B cell (primary cell): ENCODE measurements around the gene CTNNA3. TPM values are rescaled to one million over a fixed set of nuclear protein-coding genes. Genes with fewer than 3 reads are reported as not detected.

Source experiments
- ATAC-seq: fragments of 200-7000 bp; cut with Tn5 transposase; one replicate; pipeline ENCODE4 v1.10.0; 2021; ENCODE audit warnings: low read depth, mild to moderate bottlenecking, moderate number of reproducible peaks, moderate library complexity
- CTCF ChIA-PET: fragments of 350-600 bp; sonication (Branson Sonifier 250); formaldehyde crosslinking; loops from one replicate; lab custom pipeline; 2021; ENCODE audit warnings: antibody characterized with exemption, inconsistent platforms; lab: Charles Lee
- POLR2A ChIA-PET: fragments of 350-600 bp; sonication (Branson Sonifier 250); formaldehyde crosslinking; loops from one replicate; lab custom pipeline; 2021; ENCODE audit warnings: antibody characterized with exemption; lab: Charles Lee
- DNase-seq: peaks from one replicate; pipeline ENCODE4 v3.0.0; 2013
- H2AFZ ChIP-seq: 2 replicates; pipeline ENCODE4 v1.6.1; 2012; ENCODE audit warnings: mild to moderate bottlenecking, low read depth, low read length; ENCODE audit not compliant: insufficient read depth, poor library complexity, severe bottlenecking
- H3K27ac ChIP-seq, 2 donors: 1 replicate in 1 of 2; 2 replicates in 1 of 2; pipeline ENCODE4 v1.5.1; 2012 to 2013; ENCODE audit warnings: low read length in 2 of 2, mild to moderate bottlenecking in 2 of 2, moderate library complexity in 1 of 2
- H3K27me3 ChIP-seq, 4 experiments: fragments of 200-600 bp in 1 of 4; sonication (generic) in 1 of 4; replicated peaks in 1 of 4; 1 replicate in 2 of 4; 2 replicates in 2 of 4; pipeline versions ENCODE4 v1.6.1 to v1.7.0; 2013 to 2016; ENCODE audit warnings: low read length in 3 of 4, mild to moderate bottlenecking in 2 of 4, mixed read lengths in 1 of 4, moderate library complexity in 1 of 4; ENCODE audit not compliant: insufficient read depth in 4 of 4, control insufficient read depth in 3 of 4; ENCODE audit errors: control extremely low read depth in 1 of 4
- H3K36me3 ChIP-seq, 2 experiments: replicated peaks in 1 of 2; 1 replicate in 1 of 2; 2 replicates in 1 of 2; pipeline versions ENCODE4 v1.6.1 to v1.7.1; 2013; ENCODE audit warnings: low read length in 1 of 2; ENCODE audit not compliant: insufficient read depth in 2 of 2, control insufficient read depth in 1 of 2; ENCODE audit errors: control extremely low read depth in 1 of 2, extremely low read depth in 1 of 2
- H3K4me1 ChIP-seq, 2 donors: fragments of 200-600 bp in 1 of 2; sonication (generic) in 1 of 2; 1 replicate in 1 of 2; 2 replicates in 1 of 2; pipeline versions ENCODE4 v1.5.1 to v1.6.1; 2013 to 2017; ENCODE audit warnings: low read length in 2 of 2; ENCODE audit not compliant: control insufficient read depth in 2 of 2, insufficient read depth in 2 of 2
- H3K4me2 ChIP-seq: replicated peaks from 2 replicates; pipeline ENCODE3; 2012; ENCODE audit warnings: mild to moderate bottlenecking, low read depth, low read length; ENCODE audit not compliant: poor library complexity, severe bottlenecking
- H3K4me3 ChIP-seq, 5 experiments: fragments of 200-600 bp in 1 of 5; sonication (generic) in 1 of 5; 1 replicate in 3 of 5; 2 replicates in 2 of 5; pipeline versions ENCODE4 v1.5.1 to v1.7.0; 2011 to 2016; ENCODE audit warnings: low read length in 4 of 5, mild to moderate bottlenecking in 4 of 5, low read depth in 2 of 5, control low read depth in 1 of 5, moderate library complexity in 1 of 5; ENCODE audit not compliant: insufficient read depth in 1 of 5; ENCODE audit errors: control extremely low read depth in 1 of 5, extremely low read depth in 1 of 5
- H3K79me2 ChIP-seq: fragments of 200-600 bp; sonication (generic); one replicate; pipeline ENCODE4 v1.6.0; 2016; ENCODE audit warnings: low read length; ENCODE audit not compliant: control insufficient read depth, insufficient read depth
- H3K9ac ChIP-seq: fragments of 200-600 bp; sonication (generic); 2 replicates; pipeline ENCODE4 v1.6.1; 2017; ENCODE audit warnings: mild to moderate bottlenecking, low read length, moderate library complexity
- H3K9me3 ChIP-seq, 3 donors: one replicate each; pipeline versions ENCODE4 v1.6.1 to v1.7.1; 2013; ENCODE audit warnings: low read length in 2 of 3; ENCODE audit not compliant: control insufficient read depth in 2 of 3, insufficient read depth in 1 of 3; ENCODE audit errors: control extremely low read depth in 1 of 3
- H4K20me1 ChIP-seq: 2 replicates; pipeline ENCODE4 v1.6.0; 2012; ENCODE audit warnings: mild to moderate bottlenecking, low read length; ENCODE audit not compliant: insufficient read depth, control insufficient read depth, poor library complexity, severe bottlenecking
- H3K27ac Mint-ChIP-seq: one replicate; pipeline ENCODE4 v1.8.0; 2021; ENCODE audit warnings: mixed read lengths
- H3K27me3 Mint-ChIP-seq: one replicate; pipeline ENCODE4 v1.8.0; 2021; ENCODE audit warnings: mixed read lengths
- H3K4me1 Mint-ChIP-seq: one replicate; pipeline ENCODE4 v1.8.0; 2021; ENCODE audit warnings: mixed read lengths
- H3K4me3 Mint-ChIP-seq: one replicate; pipeline ENCODE4 v1.8.0; 2021; ENCODE audit warnings: mixed read lengths
- H3K9me3 Mint-ChIP-seq: one replicate; pipeline ENCODE4 v1.8.0; 2022; ENCODE audit warnings: mixed read lengths; ENCODE audit not compliant: insufficient read depth
- EZH2 ChIP-seq: IDR thresholded peaks from 2 replicates; pipeline ENCODE4 v1.6.1; 2012; ENCODE audit warnings: borderline replicate concordance, low read depth, mild to moderate bottlenecking, moderate library complexity, low read length; ENCODE audit not compliant: insufficient read depth, poor library complexity, severe bottlenecking
- WGBS: methylation state at CpG from one replicate; pipeline ENCODE4 v1.1.5; 2013; ENCODE audit warnings: missing lambda C conversion rate; ENCODE audit not compliant: insufficient coverage; 5-methylcytosine and 5-hydroxymethylcytosine counted together
- intact Hi-C: fragments of 100-400 bp; cut with micrococcal nuclease; formaldehyde crosslinking; loops from one replicate; pipeline ENCODE4 v1.10.0; 2022
- polyA plus RNA-seq: library from polyadenylated mRNA; depleted of rRNA; stranded (reverse); fragments of >200 nt; gene quantifications from 2 replicates; pipeline ENCODE4 v1.2.3, GENCODE V29; 2012
- total RNA-seq, 2 donors: library from RNA; stranded (reverse); fragments of 120-200 nt in 1 of 2; gene quantifications; 1 replicate in 1 of 2; 2 replicates in 1 of 2; pipeline versions ENCODE4 v1.2.3 to v1.2.4, GENCODE V29; 2013 to 2022
- TF ChIP-seq, protein P1 (sequence below): fragments of 200-600 bp; IDR thresholded peaks from one replicate; pipeline ENCODE4 v1.8.0; 2022; ENCODE audit warnings: antibody characterized with exemption, mild to moderate bottlenecking

The CTNNA3 gene
- total and polyA plus RNA-seq, 2 donors (not counting 1 experiment from before 2014, with no cell fraction given), result 0.01 TPM; not detected in 1

DNA sequence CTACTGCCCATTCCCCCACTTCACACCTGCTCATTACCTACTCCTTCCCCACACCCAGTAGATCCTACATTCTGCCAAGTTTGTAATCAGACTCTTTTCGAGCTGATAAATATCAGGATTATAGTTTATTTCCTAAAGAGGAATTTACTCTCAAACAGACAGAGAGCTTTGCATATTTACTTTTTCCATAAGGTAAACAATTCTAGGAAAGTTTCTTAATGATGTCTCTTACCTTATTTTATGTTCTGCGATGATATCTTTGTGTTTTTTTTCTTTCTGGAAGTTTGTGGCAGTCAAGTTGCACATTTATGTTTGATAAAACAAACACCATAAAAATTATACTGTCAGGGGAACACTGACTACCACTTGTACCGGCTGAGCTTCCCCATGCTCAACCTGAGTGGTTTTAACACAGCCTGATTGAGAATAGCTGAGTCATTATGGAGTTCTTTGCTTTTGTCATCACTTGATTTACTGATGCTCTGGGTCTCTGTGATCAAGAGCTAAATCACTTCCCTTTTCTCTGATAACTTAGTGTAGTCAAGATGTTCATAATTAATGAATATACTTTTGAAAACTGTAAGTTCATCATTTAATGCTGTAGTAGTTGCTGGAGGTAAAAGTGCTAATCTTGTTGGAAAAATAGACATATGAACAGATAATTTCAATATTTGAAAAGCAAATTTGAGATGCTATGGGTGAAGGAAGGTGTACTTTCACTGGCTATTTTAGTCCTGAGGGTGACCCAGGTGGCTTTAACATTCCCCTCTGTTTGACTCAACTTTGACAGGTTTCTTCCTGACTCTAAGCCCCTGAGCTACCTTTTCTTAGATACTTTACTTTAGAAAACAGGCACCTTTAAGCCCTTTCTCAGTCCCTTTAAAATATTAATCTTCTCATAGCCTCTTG, 1804.7 kb downstream of the CTNNA3 start:
- Mint-ChIP-seq H3K27ac (no peak overlapping the region), H3K4me1 (no peaks in the 10 kb centered on the region), H3K4me3 (no peak overlapping the region), H3K9me3 (peaks cover 3% of the 10 kb centered on the region), H3K27me3 (no peaks in the 10 kb centered on the region)
- Histone ChIP-seq H4K20me1 (no peaks in the 10 kb centered on the region), H3K4me3 (no peak overlapping the region), H3K9ac (no peak overlapping the region), H2AFZ (no peak overlapping the region), H3K4me1 (no peaks in the 10 kb centered on the region), H3K27ac (no peak overlapping the region), H3K4me2 (no peak overlapping the region), H3K27me3 (no peaks in the 10 kb centered on the region), H3K79me2 (no peaks in the 10 kb centered on the region), H3K36me3 (no peaks in the 10 kb centered on the region), H3K9me3 (no peaks in the 10 kb centered on the region)
- DNase-seq (no peak), ATAC-seq (no peak)
- no CpG with 5 or more reads among the region's 3 CpGs for WGBS
- no peak for TF ChIP-seq EZH2
- TF ChIP-seq, protein P1, sequence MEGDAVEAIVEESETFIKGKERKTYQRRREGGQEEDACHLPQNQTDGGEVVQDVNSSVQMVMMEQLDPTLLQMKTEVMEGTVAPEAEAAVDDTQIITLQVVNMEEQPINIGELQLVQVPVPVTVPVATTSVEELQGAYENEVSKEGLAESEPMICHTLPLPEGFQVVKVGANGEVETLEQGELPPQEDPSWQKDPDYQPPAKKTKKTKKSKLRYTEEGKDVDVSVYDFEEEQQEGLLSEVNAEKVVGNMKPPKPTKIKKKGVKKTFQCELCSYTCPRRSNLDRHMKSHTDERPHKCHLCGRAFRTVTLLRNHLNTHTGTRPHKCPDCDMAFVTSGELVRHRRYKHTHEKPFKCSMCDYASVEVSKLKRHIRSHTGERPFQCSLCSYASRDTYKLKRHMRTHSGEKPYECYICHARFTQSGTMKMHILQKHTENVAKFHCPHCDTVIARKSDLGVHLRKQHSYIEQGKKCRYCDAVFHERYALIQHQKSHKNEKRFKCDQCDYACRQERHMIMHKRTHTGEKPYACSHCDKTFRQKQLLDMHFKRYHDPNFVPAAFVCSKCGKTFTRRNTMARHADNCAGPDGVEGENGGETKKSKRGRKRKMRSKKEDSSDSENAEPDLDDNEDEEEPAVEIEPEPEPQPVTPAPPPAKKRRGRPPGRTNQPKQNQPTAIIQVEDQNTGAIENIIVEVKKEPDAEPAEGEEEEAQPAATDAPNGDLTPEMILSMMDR, result no peak
- intact Hi-C loops, result no loop called here
- CTCF ChIA-PET, result no interaction called here
- POLR2A ChIA-PET, result no interaction called here

DNA sequence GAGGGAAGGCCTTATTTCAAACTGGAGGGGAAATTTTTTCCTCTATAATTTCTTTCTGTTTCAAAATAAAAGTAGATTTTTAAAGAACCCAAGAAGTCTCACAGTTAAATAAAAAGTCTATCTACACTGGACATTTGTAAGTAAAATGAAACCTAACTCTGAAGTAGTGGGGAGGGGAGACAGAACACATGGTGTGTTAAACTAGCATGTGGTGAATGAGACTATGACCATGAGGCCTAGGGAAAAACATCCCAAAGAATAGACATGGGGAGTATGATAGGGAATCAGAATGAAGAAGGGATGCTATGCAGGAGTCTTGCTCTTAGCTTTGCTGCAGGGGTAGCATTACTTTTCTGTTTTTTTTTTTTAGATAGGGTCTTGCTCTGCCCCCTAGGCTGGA, 1831.5 kb downstream of the CTNNA3 start:
- H4K20me1 ChIP-seq, result no peaks in the 10 kb centered on the region
- H3K36me3 ChIP-seq, result no peaks in the 10 kb centered on the region
- ChIA-PET CTCF (no interaction called here), POLR2A (no interaction called here)
- no peak overlapping the region for H3K4me3 ChIP-seq
- H3K79me2 ChIP-seq, result no peaks in the 10 kb centered on the region
- no peak overlapping the region for H3K4me2 ChIP-seq
- Mint-ChIP-seq H3K9me3 (no peaks in the 10 kb centered on the region), H3K4me1 (no peaks in the 10 kb centered on the region), H3K27ac (no peak overlapping the region), H3K4me3 (no peak overlapping the region), H3K27me3 (no peaks in the 10 kb centered on the region)
- H3K9me3 ChIP-seq, result peaks cover 0 to 4% (median 0%) of the 10 kb centered on the region in 3 donors
- H3K9ac ChIP-seq, result no peak overlapping the region
- H2AFZ ChIP-seq, result no peak overlapping the region
- ATAC-seq (no peak), DNase-seq (no peak)
- no peaks in the 10 kb centered on the region for H3K4me1 ChIP-seq
- intact Hi-C loops, result no loop called here
- H3K27ac ChIP-seq, result no peak overlapping the region
- TF ChIP-seq, protein P1, result no peak
- no peak for TF ChIP-seq EZH2
- H3K27me3 ChIP-seq, result no peaks in the 10 kb centered on the region
